A172 (cell line): Measurements from ENCODE around the gene WRAP53. TPM values are rescaled to one million over a fixed set of nuclear protein-coding genes. Genes with fewer than 3 reads are reported as not detected.
"Not testable (repeated sequence)": the region's sequence is repeated elsewhere in the genome, so short reads cannot be mapped to it uniquely, and the experiment has no call there.

Source experiments
- DNase-seq: peaks from one replicate; pipeline ENCODE4 v3.0.0-alpha.2; 2015; ENCODE audit warnings: low spot score
- total RNA-seq: library from RNA; depleted of rRNA; stranded (reverse); fragments of >200 nt; shearing (Covaris generic); gene quantifications from 2 replicates; pipeline ENCODE4 v1.2.3, GENCODE V29; 2014; rRNA removed

WRAP53 gene
- total RNA-seq = 26.0 and 27.4 TPM in 2 replicates

GRCh38 chr17:7687908-7688807, at the start of gene WRAP53:
Gene WRAP53 (plus strand): TSS chr17:7688477. CDS start chr17:7688649, 172 bp downstream.
- peak; percentile 99 for DNase-seq

DNA sequence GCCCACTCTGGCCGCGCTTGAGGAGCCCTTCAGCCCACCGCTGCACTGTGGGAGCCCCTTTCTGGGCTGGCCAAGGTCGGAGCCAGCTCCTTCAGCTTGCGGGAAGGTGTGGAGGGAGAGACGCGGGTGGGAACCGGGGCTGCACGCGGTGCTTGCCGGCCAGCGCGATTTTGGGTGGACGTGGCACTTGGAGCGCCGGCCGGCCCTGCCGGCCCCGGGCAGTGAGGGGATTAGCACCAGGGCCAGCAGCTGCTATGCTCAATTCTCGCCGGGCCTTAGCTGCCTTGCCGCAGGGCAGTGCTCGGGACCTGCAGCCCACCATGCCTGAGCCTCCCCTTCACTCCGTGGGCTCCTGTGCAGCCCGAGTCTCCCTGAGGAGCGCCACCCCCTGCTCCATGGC, 47.5 kb upstream of the WRAP53 start:
- DNase-seq = no peak

GRCh38 chr17:7641635-7642034, 46.6 kb upstream of the WRAP53 start:
- not testable (repeated sequence) for DNase-seq

DNA sequence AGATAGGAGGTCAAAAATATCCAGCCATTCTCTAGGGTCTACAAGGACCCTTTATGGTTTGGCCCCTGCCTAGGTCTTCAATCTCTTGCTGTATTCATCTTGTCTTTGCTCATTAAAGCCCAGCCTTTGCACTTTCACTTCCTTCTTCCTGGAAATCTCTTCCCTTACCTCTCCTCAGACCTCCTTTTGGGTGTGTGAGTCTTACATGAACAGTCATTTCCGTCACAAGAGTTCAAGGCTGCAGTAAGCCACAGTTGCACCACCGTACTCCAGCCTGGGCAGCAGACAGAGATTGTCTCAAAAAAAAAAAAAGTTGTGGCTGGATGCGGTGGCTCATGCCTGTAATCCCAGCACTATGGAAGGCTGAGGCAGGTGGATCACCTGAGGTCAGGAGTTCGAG, 43.5 kb upstream of the WRAP53 start:
- DNase-seq = no peak

DNA sequence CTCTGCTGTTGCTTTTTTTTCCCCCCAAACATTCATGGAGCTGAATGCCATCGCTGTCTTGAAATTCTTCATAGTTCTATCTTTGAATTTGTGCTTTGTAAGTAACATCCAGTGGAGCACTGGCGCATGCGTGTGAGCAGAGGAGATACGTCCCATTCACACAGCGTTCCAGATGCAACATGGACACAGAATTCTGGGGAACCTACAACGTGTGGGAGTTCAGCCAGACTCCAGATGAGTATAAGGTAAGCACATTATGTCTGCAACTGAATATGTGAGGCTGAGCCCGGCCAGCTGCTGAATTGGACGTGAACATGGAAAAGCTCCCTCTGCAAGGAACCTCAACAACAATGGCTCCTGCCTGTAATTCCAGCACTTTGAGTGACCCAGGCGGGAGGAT, 41.8 kb upstream of the WRAP53 start:
- no peak for DNase-seq

- no peak for DNase-seq
These were observed 41.3 kb upstream of the WRAP53 start for GRCh38 chr17:7647018-7647417.

DNA sequence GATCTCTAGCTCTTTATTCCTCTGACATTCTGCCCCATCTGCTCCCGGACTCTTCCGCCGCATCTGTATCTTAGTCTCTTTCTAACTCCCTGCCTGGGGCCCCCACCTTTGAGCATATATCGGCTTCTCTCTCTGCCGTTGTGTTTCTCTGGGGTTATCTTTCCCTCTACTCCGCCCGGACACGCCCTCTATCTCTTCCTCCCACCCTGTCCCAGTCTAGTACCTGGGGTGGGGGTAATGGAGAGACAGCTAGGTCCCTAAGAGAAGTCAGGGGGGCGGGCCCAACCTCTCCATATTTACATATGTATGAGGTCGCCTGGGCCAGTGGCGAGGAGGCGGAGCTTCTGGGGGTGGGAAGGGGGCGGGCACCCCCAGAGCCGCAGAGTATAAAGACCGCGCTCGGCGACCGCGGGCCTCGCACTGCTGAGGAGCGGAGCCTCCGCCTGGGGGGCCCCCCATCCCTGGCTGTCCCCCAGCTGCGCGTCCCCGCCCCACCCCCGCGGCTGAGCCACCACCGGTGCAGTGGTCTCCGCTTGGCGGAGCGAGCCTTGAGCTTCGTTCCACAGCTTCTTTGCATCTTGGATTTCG, 37.7 kb upstream of the WRAP53 start, which contains the start of gene ATP1B2:
Gene ATP1B2, plus strand, starts transcription at position 418 of the 588 bp plus-strand sequence. CDS start 593 bp downstream, outside the sequence.
- peak; percentile 51 for DNase-seq

DNA sequence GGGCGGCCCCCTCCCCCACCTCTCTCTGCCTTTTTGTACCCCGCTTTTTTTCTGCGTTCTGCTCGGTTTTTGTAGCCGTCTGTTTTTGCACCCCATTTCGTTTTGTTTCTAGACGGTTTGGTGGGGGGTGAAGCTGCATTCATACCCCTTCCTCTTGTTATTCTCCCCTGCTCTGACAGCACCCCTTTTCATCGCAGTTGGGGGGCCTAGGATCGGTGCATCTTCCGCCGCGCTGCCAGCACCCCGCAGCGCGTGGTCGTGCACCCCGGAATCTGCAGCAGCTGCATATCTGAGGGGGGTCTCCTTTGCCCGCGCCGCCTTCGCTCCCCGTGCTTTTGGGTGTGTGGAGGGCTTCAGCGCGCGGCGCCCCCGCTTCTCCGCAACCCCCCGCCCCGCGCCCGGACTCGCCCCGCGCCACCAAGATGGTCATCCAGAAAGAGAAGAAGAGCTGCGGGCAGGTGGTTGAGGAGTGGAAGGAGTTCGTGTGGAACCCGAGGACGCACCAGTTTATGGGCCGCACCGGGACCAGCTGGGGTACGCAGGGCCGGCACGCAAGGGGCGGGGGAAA, 37.1 kb upstream of the WRAP53 start:
- DNase-seq = no peak

- no peak for DNase-seq
These were observed 36.5 kb upstream of the WRAP53 start for GRCh38 chr17:7651665-7652387.

- DNase-seq = no peak
These were observed 35.6 kb upstream of the WRAP53 start for GRCh38 chr17:7652388-7653356.

- no peak for DNase-seq
These were observed 33.3 kb upstream of the WRAP53 start for GRCh38 chr17:7654832-7655540.

DNA sequence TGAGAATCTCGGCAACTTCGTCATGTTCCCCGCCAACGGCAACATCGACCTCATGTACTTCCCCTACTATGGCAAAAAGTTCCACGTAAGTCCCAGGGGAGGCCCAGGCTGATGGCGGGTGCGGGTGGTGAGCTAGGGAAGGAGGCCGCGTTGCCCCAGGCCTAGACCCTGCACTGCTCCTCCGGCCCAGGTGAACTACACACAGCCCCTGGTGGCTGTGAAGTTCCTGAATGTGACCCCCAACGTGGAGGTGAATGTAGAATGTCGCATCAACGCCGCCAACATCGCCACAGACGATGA, 32.8 kb upstream of the WRAP53 start:
- DNase-seq = no peak

- DNase-seq = no peak
These were observed 31.2 kb upstream of the WRAP53 start for GRCh38 chr17:7656958-7657609.

GRCh38 chr17:7667656-7668406, 20.4 kb upstream of the WRAP53 start:
- no peak for DNase-seq

DNA sequence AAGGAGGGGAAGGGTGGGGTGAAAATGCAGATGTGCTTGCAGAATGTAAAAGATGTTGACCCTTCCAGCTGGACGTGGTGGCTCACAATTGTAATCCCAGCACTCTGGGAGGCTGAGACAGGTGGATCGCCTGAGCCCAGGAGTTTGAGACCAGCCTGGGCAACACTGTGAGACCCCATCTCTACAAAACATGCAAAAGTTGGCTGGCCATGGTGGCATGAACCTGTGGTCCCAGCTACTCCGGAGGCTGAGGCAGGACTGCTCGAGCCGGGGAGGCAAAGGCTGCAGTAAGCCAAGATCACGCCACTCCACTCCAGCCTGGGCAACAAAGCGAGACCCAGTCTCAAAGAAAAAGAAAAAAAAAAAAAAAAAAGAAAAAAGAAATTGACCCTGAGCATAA, 19.8 kb upstream of the WRAP53 start:
- DNase-seq = no peak

GRCh38 chr17:7673239-7673638, 15.0 kb upstream of the WRAP53 start:
- peak; percentile 27 for DNase-seq

DNA sequence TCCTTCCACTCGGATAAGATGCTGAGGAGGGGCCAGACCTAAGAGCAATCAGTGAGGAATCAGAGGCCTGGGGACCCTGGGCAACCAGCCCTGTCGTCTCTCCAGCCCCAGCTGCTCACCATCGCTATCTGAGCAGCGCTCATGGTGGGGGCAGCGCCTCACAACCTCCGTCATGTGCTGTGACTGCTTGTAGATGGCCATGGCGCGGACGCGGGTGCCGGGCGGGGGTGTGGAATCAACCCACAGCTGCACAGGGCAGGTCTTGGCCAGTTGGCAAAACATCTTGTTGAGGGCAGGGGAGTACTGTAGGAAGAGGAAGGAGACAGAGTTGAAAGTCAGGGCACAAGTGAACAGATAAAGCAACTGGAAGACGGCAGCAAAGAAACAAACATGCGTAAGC, 13.3 kb upstream of the WRAP53 start:
- DNase-seq = no peak

- DNase-seq = no peak
These were observed 11.7 kb upstream of the WRAP53 start for GRCh38 chr17:7676533-7676932.
